ENCODE data around the gene KCNK5. TPM values are rescaled to one million over a fixed set of nuclear protein-coding genes. Genes with fewer than 3 reads are reported as not detected.

Gene KCNK5
- total RNA-seq, 1 donor from 2014 or later, result 0.16 TPM

DNA sequence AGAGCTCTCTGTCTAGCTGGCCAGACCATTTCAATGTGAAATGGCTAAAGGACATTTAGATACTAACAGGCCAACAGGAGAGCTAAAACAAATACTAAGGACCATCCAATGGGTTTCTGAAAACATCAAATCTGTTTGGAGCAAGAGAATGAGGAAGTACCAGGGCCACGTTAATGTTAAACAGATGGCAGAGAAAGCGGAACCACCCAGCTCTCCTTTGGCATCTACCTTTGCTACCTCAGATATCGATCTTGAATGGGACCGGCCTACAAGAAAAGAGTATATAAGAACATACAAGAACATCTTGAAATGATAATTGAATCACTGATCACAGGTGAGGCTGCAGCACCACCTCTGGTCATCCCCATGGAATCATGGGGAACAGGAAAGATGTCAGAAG lies 31.8 kb downstream of the KCNK5 start:
- DNase-seq, result no peak

DNA sequence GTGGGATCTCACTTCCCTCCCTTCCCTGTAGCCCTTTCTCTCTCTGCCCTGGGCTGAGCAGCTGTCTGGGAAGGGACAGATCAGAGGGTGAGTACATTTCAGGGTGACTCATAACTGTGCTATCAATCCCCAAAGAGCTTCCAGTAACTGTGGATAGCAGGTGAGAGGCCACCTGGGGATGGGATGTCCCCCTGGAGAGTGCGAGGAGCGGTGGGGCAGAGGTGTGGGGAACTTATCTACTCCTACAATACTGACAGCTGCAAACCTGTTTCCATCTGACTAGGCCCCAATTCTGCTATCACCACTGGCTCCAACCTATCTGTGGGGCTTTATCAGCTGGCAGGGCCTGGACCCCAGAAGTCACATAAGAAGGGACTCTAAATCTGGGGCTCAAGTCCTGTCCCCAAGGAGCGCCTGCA lies 32.6 kb downstream of the KCNK5 start:
- DNase-seq, result no peak

DNA sequence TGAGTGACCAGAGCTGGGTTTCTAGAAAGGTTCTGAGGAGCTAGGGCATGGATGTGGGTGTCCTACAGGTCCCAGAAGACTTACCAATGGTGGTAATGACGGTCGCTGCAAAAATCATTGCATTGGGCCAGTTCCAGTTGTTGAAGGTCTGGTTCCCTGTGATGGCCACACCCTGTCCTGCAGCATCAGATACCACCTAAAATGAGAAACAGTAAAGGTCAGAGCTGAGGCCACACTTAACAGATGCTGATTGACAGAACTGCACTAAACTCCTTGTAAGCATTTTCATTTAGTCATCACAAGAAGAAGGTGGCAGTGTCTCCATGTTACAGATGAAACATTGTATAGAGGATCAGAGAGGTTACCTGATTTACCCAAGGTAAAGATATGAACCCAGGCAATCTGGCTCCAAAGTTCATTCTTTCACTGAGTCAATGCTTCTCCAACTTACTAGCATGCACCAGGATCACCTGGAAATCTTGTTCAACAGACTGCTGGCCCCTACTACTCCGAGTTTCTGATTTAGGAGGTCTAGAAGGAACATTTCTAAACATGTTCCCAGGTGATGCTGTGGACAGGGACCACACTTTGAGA lies 33.4 kb downstream of the KCNK5 start:
- no peak for DNase-seq

DNA sequence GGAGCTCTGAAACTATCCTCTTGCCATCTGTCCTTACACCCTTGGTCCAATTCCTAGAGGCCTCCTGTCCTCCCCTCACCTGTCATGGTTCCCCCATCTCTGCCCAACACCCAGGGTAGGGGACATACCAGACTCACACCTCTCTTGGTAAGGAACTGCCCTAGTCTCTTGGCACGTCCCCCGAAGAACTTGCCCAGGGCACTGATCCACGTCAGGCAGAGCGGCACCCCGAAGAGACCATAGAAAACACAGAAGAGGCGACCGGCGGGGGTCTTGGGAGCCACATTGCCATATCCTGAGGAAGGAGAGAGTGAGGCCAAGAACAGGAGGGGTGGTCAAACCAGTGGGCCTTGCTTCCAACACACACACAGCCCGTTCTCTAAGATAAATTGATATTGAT lies 34.8 kb downstream of the KCNK5 start:
- no peak for DNase-seq

DNA sequence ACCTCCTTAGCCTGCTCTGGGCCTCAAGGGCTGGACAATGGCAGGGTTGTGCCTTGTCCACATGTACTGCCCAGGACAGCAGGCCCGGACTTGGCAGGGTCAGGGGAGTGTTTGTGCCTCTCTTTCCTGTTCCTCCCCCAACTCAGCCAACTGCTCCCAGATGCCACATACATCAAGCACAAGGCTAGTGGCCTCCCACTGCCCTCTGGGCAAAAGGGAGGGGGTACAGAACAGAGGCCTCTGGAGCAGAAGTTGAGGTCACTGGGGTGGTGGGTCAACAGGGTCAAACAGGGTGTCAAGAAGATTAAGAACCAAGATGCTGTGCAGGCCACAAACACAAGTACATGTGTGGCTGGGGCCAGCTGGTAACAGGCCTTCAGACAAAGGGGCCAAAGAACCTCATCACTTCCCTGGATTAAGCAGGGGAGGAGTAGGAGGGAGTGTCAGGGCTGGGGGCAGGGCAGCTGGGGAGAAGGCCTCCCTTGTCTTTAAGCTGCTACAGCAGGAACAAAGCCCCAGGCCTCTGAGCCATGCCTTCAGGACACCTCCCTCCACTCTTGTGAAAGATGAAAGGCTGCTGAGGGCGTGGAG lies 36.0 kb downstream of the KCNK5 start:
- DNase-seq, result no peak

DNA sequence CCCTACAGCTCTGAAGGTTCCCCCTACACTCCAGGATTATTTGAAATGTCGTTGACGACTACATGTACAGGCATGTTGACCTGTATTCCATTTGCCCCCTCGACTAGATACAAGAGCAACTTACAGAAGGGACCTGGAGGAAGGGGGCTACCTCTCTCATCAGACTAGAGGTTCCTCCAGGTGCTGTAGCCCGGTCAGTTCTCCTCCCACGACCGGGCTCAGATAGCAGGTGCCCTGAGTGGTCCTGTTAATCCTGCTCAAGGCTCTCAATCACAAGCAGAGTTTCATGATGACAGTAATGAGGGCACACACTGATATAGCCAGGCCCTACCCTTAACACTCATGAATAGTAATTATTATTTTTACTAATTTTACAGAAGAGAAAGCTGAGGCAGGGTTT lies 36.5 kb downstream of the KCNK5 start:
- no peak for DNase-seq

DNA sequence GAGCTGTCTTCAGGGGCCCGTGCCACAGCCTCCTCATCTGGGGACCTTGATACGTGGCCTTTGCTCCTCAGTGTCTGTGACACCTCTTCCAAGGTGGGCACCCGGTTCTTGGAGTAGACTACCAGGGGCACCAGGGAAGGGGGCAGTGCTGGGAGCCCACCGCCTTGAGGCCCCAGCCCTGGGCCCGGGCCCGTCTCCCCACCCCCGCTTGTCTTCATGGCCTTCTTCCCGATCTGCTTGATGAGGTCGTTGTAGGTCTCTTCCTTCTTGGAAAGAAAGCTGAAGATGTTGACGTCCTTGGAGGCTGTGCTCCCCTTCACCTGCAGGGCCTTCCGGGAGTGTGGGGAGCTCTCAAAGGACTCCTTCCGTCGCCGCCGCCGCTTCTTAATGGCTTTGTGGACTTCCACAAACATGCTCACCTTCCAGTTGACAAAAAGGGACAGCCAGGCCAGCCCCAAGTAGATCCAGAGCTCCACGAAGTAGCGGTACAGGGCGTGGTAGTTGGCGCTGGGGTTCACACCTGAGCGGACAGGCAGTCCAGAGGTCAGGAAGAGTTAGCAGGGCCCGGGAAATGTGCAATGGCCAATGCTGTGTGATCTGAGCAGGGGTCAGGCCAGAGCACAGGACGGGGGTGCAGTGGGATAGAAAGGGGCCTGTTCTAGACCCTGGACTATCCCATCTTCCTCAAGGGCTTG lies 37.9 kb downstream of the KCNK5 start:
- no peak for DNase-seq

DNA sequence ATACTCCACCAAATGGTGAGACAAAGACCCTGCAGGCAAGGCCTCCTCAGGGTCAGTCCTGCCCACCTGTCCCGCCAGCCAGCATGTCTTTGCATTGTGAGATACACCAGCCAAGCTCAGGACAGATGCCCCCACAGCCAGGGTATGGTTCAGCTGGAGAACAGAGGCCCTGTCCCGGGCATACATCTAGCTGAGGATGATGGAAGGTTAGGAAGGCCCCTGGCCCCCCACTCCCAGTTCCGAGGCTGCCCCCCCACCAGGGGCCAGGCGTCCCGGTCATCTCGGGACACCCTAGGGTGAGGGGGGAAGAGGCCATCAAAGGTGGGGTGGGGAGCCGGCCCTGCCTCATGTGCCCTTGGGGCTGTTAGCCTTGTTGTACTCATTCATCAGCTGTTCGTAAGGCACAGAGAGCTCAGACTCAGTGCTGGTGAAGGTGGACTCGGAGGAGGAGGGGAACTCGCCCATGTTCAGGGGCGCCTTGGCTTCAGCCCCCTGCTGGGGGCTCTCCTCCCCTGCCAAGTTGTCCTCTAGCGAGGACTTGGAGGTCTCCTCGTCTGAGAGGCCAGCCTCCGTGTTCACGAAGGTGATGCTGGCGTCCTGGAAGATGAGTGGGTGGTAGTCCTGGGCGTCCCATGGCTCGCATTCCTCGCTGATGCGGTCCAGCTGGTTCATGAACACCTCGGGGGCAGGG lies 38.6 kb downstream of the KCNK5 start:
- no peak for DNase-seq

DNA sequence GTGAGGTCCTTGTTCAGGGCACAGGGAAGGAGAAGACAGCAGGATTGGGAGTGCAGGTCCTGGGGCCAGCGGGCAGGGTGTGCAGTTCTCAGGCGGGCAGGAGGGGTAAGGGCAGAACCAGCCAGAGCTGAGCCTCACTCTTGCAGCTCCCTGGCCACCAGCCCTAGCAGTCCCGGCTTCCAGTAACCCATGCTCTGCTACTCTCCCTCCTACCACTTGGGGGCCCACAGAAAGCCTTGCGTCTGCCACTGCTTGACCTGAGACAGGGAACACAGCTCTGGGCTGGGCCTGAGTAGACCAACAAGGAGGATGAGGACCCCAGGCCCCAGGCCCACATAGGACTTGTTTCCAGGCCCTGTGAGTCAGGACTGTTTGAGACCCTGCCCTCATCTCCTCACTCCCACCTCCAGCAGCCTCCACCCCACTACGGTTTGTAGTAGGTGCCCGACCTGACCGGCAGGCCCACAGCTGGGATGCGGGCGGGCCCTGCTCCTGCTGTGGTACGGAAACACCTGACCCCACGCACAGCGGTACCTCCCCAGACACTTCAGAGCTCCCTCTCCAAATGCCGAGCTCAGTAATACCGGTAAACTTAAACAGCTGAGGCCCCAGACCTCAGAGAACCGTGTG lies 39.2 kb downstream of the KCNK5 start:
- DNase-seq, result no peak

DNA sequence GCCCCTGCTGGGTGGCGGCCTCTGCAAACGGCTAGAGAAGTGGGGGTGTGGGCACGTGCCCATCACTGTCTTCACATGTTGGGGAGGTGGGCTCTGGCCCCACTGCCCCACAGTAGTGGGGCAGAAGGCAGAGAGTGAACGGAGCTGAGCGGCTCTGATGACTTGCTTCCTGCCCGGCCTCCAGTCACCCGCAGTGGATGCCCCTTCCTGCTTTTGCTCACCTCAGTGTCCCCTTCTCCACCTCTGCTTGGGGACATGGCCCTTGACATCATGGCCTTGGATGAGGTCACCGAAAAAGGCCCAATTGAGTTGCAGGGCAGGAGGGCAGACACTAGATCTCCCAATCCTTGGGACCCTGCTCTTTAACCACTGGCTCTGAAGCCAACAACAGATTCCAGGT lies 40.1 kb downstream of the KCNK5 start:
- no peak for DNase-seq

DNA sequence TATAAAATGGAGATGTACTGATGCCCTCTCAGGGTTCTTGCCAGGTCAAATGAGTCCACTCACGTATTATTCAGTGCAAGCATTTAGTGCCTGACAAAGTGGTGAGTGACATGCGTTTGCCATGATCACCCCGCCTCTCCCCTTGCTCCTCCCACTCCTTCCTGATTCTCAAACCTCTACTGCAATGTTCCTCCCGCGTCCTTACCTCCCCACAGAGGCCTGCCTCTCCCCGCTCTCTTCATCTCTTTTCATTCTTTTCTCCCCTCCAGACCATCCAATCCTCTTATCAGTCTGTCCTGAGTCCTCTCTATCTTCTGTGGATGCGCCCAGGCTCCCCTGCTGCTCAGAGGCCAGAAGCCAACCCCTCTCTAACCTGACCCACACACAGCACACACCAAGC lies 40.7 kb downstream of the KCNK5 start:
- DNase-seq, result no peak

DNA sequence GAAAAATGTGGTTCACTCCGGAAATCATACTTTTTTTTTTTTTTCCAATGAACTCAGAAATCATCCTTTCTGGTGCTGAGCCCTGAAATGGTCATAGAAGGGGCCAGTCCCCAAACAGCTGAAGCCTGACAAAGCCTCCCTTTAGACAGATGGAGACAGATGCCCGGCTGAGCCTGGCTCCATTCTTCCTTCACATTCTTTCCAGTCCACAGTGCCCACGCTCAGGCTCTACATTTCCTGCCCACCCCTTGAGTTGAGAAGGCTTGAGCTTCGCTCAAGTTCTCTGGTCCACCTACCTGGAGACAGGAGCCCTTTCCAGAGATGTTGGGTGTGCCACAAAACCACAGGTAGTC lies 41.2 kb downstream of the KCNK5 start:
- no peak for DNase-seq

DNA sequence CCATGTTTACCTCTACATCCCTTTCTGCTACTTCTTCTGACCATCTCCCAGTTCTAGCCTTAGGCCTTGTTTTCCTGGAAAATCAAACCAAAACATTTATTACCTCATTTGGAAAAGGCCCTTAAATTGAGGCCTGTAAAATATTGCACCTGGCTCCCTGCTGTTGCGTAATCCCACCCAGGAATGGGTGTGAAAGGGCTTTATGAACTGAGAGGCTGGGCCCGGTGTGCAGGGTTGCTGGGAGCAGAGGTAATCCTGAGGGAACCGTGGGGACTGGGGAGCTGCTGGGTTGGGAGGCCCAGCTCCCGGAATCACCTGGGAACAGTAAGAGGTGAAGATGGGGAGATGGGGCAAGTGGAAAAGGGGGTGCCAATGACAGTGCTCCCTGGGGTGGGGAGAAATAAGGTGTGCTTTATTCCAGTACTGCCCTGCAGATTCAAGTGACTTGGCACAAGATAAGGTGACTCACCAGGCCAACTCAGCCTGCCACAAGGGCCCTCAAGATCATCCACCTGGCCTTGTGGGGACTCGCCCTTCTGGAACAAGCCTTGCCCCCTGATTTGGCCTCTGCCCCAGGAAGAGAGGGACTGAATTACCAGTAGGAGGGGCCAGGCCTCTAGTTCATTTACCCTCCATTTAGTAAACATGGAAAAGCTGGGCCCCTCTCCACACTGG lies 44.2 kb downstream of the KCNK5 start:
- no peak for DNase-seq

DNA sequence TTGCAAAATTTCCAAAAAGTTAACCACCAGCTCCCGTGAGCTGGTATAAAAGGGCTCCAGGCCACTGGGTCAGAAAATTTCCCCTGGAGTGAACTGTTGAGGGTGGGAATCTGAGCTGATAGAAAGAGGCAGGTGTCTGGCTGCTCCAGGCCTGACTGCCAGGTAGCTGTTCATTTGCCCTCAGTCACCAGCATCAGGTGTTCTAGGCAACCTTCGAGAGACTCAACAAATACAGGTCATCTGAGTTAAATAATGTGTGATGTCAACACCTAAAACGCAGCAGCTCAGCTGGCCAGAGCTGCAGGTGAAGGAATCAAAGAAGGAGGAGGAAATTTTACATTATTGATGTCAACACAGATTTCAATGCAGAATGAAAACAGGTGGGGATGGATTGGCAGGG lies 46.7 kb downstream of the KCNK5 start:
- DNase-seq, result no peak

DNA sequence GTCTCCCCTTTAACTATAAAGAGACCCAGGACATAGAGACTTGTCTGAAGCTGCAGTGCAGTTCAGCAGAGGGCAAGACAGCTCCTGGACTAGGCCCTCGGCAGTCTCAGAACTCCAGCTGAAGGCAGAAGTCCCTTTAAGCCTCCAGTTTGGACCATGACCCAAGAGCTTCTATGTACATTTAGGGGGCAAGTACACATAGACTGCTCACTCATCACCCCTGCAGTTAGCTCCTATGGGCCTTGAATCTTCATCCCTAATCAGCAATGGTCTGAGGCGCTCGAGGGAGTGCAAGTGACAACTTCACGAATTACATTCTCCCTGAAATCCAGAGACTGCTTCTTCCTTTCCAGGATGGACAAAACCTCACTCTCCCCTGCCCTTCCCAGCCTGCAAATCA lies 47.4 kb downstream of the KCNK5 start:
- no peak for DNase-seq

DNA sequence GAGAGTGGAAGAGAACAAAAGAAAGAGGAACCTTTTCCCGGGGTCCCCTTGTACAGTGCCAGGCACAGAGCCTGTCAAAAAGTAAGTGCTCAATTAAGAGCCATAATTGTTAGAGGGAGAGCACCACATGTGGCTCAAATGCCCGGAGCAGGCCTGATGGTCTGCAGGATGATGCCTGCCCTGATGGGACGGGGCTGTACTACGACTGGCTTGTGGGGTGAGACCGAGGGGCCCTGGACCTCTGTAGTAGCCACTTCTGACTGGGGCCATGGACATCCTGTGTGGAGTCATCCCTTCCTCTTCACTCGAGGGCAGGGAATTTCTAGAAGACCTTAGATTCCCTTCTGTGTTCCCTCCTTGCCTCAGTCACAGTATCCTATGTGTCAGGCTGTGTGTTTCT lies 47.9 kb downstream of the KCNK5 start:
- DNase-seq, result no peak

DNA sequence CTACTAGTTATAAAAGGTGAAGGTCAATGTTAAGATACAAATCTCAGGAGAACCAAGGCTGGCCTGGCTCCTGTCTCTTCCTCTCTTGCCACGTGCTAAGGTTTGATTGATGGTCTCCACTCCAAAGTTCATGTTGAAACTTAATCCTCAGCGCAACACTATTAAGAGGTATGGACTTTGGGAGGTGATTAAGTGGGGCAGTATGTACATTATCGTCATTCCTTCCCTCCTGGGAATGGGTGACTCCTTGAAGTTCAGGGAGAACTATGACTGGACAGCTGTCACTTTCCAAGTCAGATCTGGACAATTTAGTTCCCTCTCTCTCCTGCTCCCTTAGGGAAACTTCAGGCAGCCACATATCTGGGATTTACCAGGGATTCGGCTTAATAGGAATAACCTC lies 50.5 kb downstream of the KCNK5 start:
- no peak for DNase-seq

DNA sequence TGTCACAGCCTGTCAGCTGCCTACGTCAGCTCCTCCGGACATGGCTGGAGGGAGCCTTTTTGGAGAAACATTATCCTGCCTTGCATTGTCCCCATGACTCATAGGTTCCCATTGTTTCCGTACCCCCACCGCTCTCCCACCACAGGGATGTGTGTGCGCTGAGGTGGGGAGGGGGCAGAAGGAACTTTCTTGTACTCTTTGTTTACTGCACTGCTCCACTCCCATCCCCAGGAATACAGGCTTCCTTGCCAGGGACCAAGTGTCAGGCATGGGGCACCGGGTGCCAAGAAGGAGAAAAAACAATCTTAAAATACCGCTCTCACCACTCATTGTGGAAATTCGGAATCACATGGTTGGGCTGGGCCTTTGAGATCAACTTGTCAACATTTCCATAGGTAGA lies 51.0 kb downstream of the KCNK5 start:
- DNase-seq, result no peak

DNA sequence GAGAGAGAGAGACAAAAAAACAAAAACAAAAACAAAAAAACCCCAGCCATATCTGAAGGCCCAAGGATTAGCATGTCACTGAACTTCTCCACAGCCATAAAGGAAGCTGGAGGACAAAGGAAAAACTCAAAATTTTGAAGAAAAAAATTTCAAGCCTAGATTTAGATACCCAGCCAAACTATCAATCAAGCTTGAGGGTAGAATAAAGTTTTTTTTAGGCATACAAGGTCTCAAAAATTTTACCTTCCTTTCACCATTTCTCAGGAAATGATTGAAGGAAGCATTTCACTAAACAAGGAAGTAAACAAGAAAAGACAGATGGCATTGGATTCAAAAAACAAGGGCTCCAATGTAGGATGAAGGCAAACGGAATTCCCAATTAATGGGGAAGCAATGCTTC lies 52.1 kb downstream of the KCNK5 start:
- DNase-seq, result no peak

DNA sequence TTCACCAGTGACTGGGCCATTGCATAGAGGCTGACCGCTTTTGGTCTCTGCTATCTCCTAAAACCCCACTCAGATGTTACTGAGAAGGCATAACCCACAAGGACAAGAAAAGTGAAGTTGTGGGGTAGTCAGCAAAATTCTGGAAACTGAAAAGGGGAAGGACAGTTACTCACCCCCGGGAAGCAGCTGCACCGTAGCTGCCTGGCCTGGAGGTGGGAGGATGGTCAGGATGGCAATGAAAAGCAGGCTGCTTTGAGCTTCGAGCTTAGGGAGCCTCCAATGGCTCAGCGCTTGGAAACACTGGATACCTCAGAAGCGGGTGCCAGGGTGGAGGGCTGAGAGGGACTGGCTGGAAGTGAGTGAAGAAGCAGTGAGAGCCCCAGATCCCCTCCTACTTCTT lies 56.0 kb downstream of the KCNK5 start:
- DNase-seq, result no peak

DNA sequence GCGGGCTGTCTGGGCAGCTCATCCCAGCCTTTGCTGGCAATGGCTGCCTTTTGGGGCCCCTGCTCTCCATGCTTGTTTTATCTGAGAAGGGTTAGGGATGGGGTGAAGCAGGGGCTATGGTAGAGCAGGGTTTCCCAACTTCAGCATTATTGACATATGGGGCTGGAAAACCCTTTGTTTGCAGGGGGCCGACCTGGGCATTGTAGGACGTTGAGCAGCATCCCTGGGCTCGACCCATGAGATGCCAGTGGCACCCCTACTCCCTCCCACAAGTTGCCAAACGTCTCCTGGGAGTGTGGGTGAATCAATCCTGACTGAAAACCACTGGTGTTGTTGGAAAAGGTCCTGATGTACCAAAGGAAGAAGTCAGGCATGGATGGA lies 56.9 kb downstream of the KCNK5 start:
- DNase-seq, result no peak

DNA sequence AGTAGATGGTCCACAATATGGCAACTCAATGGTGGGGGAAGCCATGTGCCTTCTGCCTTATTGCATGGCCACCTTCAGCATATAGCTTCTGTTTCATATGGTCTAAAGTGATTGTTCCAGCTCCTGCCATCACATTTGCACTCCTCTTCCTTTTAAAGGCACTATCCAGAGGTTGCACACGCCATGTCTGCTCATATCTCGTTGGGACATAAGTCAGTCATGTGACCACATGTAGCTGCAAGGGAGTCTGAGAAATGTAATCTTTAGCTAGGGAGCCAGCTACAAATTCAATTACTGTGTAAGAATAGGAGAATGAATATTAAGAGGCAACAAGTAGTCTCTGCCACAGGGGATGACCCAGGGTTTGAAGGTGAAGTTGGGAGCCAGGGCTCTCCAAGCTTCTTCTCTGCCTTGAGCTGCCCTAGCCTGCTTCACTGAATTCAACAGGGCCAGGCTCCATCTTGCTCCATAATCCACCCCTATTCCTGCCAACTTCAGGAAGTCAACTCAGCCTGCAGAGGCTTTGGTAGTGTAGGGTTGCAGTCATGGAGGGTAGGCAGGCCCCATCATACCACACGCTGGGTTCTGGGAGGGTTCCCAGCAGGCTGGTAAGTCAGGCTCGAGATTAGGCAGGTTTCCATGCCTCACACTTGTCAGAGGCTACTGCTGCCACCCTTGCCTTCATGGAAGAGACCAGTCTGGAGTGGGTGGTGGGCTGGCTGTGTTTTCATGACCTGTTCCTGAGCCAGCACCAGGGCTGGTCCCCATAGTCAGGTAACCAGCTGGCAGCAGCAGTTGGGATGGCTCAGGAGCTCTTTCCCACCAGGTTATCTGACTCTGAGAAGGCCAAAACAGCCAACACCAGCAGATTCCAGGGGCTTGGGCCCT lies 57.5 kb downstream of the KCNK5 start:
- no peak for DNase-seq

All from occipital lobe (tissue), 2 donors.